HG02870 (cell line): ENCODE results near the gene LPCAT2.

ENCODE experiments used
- ATAC-seq: cut with Tn5 transposase; IDR thresholded peaks from one replicate; pipeline ENCODE4 v1.9.1; 2021; ENCODE audit warnings: mild to moderate bottlenecking, moderate library complexity; ENCODE audit not compliant: unreplicated experiment

Gene LPCAT2, protein sequence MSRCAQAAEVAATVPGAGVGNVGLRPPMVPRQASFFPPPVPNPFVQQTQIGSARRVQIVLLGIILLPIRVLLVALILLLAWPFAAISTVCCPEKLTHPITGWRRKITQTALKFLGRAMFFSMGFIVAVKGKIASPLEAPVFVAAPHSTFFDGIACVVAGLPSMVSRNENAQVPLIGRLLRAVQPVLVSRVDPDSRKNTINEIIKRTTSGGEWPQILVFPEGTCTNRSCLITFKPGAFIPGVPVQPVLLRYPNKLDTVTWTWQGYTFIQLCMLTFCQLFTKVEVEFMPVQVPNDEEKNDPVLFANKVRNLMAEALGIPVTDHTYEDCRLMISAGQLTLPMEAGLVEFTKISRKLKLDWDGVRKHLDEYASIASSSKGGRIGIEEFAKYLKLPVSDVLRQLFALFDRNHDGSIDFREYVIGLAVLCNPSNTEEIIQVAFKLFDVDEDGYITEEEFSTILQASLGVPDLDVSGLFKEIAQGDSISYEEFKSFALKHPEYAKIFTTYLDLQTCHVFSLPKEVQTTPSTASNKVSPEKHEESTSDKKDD

DNA sequence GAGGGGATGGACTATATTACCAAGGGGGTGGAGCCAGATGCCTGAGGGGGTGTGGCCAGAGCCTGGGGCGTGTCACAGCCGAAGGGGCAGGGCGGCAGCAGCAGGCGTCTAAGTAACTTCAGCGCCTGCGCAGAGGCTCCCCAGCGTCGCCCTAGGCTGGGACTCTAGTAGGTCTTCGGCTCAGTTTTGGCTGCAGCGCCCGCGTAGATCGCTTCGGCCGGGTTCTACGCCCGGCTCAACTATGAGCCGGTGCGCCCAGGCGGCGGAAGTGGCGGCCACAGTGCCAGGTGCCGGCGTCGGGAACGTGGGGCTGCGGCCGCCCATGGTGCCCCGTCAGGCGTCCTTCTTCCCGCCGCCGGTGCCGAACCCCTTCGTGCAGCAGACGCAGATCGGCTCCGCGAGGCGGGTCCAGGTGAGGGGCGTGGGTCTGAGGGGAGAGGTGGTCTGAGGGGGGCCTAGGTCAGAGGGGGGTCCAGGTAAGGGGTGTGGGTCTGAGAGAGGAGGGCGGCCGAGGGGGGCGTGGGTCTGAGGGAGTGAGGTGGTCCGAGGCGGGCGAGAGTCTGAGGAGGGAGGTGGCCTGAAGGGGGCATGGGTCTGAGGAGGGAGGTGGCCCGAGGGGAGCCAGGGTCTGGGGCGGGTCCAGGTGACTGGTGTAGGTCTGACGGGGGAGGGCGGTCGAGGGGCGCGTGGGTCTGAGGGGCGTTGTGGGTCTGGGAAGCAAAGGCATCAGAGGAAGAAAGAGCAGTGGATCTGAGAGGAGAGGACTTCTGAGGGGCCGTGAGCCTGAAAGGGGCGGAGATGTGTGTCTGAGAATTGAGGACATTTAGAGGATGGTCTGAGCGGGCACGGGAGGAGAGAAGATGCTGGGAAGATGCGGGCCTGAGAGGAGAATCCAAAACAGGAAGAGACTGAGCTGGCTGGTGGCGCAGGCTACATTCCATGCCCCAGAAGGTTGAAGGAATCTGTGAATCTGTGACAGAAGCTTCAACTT is at the start of gene LPCAT2:
TSS of gene LPCAT2 (plus strand) at position 132 of the 991 bp plus-strand sequence. CDS start at position 242, 110 bp downstream.
- peak; percentile 54 for ATAC-seq

DNA sequence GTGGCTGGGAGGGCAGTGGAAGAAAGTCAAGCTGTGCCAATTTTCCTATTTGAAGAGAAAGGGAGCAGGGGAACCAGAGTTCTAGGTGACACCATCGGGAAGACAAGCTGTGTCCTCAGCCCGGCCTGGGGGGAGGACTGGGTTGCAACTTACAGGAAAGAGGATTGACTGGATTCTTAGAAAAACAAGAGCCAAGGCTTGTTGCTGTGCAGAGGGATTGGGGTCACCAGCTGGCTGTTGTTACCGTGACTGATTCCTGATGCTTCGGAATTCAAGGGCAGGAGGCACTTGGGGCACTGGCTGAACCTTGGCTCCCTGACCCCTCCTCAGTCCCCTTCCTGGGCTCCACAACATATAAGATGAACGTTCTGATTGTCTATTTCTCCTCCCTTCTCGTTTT is 46.6 kb upstream of the LPCAT2 start:
- no peak for ATAC-seq

DNA sequence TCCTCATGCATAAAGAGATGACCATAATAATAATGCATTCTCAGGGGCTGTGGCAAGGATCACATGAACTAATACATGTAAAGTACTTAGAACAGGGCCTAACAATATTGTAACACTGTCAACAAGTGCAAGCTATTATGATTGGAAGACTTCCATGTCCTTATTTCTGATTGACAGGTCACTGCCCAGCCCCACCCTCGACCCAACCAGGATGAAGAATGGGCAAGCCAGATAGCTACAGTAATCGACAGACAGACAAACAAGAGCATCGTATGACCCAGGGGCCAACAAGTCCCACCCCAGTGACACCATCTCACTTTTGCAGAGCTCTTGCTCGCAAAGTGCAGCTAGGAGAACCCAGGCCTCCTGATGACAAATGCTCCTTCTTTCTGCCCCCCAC is 44.5 kb upstream of the LPCAT2 start:
- ATAC-seq = no peak

DNA sequence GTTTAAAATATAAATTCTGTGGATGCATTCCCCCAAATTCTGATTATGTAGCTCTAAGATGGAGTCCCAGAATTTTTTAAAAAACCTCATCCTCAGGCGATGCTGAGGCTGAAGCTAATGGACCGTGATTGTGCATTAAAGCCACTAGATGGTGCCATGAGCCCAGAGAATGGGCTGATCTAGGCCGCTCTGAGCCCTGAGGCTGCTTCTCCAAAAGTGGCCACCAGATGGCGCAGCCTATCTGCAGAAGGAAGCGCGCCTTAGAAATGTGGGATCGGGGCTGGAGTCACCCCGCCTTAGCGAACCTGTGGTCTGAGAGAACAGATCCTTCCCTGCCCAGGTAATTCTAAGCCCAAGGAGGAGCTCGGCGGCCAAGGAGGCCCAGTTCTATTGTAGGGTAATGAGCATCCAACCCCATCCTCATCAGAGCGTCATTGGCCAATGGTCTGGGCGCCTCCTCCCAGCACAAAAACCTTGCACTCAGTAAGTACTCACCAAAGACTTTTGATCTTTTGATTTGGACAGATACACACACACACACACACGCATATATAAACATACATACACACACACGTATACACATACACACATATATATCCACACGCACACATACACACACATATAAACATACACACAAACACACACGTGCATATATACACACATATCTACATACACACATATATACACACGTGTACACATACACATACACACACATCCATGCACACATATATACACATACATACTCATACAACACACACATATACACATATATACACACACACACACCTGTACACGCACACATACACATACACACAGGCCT is 43.6 kb upstream of the LPCAT2 start:
- peak; percentile 93 for ATAC-seq

DNA sequence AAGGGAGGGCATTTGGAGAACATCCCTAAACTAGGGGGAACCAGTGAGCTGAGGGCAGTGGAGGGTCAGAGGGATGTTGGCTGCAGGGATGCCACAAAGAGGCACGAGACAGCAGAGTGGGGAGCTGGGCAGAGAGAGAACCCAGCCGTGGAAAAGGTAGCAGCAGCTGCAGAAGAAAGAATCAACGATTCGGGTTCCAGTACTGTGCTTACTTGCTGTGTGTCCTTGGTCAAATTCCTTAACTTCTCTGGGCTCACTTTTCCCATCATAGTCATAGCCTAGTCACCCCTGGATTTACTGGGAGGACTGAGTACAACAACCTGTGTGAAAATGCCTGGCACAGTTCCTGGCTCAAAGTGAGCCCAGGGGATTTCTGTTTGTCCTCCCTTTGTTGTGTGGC is 42.7 kb upstream of the LPCAT2 start:
- ATAC-seq = no peak

DNA sequence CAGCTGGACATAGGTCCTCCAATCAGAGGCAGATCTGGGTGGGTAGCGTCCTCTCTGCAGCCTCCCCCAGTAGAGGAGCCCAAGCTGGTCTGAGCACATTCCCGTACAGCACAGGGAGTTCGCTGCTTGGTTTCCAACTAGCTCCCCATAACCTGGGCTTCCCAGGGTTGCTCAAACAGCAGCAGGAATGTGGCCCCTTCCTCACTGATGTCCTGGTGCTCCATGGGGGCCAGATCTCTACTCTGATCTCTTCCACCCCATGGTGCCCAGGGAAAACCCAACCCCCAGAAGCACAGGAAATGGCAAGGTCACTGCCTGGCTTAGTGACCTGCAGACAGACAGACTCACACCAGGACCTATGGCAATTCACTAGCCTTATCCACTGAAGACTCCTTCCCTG is 41.0 kb upstream of the LPCAT2 start:
- ATAC-seq = no peak

DNA sequence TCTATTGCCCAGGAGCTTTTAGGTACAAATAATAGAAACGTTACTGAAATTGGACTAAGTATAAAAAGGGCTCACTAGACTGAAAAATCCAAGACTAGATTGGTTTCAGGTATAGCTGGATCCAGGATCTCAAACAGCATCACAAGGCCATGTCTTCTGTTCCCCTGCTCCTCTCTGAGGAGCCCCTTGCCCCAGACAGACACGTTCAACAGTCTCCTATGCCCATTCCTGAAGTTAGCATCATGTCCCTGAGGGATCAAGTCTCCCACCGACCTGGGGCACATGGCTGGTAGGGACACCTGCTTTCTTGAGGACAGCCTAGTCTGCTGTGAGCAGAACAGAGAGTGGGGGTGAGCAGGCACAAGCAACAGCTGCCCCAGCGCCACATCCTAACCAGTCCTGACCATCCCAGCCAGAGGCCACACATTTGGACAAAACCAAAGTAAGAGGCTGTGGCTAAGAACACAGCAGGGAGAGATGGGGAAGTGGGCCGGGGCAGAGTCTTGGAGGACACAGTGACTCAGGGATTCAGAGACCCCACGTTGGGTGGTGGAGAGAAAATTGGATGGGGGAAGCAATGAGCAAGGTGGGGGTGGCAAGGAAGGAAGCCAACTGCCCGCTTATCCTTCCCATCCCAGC is 40.4 kb upstream of the LPCAT2 start:
- no peak for ATAC-seq

DNA sequence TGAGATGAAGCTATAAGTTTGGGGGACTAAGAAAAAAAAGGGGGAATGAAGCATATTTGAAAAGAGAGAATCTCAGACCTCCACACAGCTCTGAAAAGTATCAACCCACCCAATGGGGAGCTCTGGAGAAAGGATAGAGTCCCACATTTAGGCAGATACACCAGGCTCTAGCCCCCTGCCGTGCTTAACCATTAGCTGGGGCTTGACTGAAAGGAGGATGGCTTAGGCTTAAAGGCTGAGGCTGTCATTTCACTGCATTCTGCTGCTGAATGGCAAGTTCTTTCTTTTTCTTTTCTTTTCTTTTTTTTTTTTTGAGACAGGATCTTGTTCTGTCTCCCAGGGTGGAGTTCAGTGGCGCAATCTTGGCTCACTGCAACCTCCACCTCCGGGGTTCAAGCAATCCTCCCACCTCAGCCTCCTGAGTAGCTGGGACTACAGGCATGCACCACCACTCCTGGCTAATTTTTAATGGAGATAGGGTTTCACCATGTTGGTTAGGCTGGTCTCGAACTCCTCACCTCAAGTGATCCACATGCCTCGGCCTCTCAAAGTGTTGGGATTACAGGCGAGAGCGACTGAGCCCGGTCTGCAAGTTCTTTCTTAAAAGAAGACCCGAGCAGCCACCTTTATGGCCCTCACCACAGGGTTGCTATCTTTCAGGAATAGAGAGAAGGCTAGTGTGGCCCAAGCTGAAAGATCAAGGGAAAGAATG is 38.9 kb upstream of the LPCAT2 start:
- no peak for ATAC-seq

DNA sequence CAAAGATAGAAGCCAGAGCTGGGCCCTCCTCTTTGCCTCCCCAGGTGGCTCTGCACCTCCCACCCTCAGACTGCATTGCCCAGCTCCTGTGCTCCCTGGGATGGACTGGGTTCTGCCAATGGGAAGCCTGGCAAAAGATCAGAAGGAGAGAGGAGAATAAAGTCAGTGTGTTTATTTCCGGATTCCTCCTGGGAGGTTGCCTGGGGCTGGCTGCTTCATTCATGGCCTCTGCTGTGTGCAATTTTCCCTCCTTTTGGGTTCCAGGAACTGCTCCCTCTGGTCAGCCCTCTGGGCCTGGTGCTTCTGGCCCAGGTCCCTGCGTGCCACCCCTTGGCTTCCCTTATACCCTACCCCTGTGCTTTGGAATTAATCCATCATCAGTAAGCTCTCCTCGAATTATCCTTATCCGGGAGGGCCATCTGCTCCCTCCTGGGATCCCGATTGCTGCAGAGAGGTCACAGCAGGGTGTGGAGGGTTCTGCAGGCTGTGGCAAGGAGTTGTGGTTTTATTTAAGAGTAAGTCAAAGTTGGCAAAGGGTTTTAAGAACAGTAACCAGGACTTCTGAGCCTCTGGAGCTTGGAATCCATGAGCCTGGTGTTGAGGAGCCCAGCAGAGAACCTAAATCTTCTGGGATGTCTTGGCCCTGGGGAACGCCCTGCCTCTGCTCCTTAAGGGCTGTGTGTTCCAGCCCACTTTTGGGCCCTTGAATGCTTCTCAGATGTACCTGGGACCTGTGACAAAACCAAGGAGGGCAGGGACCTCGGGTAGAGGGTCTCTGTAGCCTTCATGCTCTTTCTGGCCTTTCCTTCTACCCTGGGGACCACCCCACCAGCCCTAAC is 38.1 kb upstream of the LPCAT2 start:
- ATAC-seq = no peak

DNA sequence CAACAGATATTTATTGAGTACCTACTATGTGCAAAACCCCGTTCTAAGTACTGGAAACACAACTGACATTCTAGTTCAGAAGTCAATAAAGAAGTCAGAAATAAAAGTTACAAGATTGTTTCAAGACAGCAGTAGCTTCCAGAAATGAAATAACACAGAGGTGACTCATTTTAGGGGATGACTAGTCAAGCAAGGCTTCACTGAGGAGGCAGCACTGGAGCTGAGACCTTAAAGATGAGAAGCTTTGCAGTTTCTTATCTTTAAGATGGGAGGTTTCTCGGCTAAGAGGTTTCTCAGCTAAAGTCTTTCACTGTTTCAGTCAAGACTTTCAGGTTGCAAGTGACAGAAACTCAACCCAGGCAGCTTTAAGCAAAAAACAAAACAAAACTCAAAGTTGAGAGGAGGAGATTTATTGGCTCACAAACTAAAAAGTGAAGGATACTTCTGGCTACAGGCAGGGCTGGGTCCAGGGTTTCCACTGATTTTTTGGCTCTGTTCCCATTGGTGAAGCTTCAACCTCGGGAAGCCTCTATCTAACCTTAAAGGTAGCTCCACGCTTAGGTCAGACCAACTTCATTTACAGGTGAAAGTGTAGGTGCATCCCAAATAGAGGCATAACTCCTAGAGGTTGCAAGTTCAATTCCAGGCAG is 37.3 kb upstream of the LPCAT2 start:
- peak; percentile 93 for ATAC-seq

DNA sequence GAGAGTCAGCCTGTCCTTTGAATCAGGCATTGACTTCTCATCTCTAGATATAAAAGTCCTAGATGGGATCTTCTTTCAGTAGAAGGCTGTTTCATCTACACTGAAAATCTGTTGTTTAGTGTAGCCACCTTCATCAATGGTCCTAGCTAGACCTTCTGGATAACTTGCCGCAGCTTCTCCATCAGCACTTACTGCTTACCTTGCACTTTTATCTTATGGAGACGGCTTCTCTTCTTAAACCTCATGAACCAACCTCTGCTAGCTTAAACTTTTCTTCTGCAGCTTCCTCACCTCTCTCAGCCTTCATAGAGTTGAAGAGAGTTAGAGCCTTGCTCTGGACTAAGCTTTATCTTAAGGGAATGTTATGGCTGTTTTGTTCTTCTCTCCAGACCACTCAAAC is 35.3 kb upstream of the LPCAT2 start:
- no peak for ATAC-seq

DNA sequence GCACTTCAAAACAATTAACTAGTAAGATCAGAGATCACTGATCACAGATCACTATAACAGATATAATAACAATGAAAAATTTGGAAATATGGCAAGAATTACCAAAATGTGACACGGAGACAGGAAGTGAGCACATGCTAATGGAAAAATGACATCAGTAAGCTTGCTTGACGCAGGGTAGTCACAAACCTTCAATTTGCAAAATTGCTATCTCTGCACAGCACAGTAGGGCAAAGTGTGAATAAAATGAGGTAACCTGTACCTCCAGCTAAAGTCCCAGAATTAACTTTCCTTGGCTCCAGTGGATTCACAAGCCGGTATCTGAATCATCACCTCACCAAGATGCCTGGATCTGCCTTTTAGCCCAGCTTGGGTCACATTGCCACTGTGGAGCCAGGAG is 34.1 kb upstream of the LPCAT2 start:
- ATAC-seq = no peak

DNA sequence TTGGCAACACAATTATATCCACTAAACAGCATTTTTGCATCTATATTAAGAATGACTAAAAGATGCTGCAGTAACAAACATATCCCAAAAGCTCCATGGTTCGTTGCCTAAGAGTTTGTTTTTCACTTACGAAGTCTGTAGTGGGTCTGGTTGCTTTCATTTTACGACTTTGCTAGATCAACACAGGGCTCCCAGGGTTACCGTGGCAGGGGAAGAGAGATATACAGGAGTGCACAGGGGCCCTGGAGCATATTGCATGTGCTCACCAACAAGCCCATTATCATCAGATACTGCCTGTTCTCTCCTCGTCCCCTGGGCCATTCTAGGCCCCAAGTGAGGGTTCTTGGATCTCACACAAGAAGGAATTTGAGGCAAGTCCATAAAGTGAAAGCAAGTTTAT is 33.0 kb upstream of the LPCAT2 start:
- ATAC-seq = no peak

DNA sequence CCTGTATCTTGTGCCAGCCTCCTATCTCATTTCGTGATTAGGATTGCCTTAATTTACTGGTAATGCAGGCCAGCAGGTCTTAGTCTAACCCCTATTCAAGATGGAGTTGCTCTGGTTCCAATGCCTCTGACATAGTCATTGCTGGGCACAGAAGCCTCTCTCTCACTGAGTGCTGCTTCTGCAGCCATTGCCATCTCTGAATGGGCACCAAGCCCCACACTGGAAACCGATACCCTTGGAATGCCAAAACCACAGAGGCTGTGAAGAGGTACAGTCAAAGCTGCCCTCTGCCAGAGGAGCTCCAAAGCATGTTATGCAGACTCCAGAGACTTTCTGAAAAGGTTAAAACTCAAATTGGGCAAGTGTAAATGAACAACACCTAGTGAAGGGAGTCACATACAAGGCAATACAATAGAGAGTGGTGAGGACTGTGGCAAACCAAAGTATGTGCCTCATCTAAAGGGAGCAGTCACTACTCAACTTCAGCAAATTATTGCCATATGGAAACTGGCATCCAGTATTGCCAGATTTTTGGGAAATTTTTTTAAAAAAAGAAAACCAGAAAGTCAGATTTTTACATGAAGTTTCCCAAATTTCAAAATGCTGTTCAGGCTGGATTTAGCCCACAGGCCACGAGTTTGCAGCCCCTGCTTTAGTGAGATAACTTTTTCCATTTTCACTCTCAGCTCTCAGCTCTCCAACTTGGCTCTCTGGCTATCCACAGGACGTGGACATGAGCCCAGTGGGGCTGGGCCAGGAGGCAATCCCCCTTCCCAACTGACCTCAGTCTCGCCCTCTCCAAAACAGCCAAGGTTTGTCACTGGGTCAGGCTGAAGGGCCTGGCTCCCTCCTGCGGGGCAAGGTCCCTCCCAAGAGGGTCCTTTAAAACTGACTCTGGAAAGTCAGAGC is 32.0 kb upstream of the LPCAT2 start:
- ATAC-seq = no peak

DNA sequence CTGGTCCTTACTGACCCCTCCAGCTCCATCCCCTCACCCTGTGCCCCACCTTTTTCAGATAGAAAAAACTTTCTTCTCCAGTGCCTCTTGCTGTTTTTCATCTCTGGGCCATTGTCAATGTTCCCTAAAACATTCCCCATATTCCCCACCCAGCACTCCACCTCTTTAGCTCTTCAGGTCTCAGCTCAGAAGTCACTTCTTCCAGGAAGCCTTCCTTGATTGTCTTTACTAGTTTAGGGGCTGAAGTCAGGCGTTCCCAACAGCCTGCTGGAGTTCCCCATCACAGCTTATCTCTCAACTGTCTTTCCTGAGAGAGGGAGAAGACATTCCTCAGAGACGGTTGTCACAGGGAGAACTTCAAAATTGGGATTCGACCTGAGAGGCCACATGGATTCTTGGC is 31.1 kb upstream of the LPCAT2 start:
- no peak for ATAC-seq

DNA sequence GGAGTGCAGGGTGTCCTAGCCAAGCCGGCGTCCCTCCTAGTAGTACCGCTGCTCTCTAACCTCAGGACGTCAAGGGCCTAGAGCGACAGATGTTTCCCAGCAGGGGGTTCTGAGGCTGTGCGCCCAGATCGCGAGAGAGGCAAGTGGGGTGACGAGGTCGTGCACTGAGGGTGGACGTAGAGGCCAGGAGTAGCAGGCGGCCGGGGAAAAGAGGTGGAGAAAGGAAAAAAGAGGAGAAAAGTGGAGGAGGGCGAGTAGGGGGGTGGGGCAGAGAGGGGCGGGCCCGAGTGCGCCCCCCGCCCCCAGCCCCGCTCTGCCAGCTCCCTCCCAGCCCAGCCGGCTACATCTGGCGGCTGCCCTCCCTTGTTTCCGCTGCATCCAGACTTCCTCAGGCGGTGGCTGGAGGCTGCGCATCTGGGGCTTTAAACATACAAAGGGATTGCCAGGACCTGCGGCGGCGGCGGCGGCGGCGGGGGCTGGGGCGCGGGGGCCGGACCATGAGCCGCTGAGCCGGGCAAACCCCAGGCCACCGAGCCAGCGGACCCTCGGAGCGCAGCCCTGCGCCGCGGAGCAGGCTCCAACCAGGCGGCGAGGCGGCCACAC is 29.9 kb upstream of the LPCAT2 start, which contains the start of gene MMP2:
TSS of gene MMP2 (plus strand) at position 372 of the 603 bp plus-strand sequence. CDS start 282 bp downstream, outside the sequence.
- no peak for ATAC-seq
